Hindlimb muscle (tissue), 1 donor: ENCODE data around the gene CHST15. TPM values are rescaled to one million over a fixed set of nuclear protein-coding genes. Genes with fewer than 3 reads are reported as not detected.

Experiments used
- DNase-seq: peaks from one replicate; pipeline ENCODE4 v3.0.0-alpha.2; 2013
- polyA plus RNA-seq: library from polyadenylated mRNA; unstranded; fragments of 120-200 nt; gene quantifications from one replicate; pipeline ENCODE4 v1.2.1, GENCODE V29; 2013; ENCODE audit not compliant: insufficient read length

Gene CHST15
- polyA plus RNA-seq, 1 donor, result 15.3 TPM

DNA sequence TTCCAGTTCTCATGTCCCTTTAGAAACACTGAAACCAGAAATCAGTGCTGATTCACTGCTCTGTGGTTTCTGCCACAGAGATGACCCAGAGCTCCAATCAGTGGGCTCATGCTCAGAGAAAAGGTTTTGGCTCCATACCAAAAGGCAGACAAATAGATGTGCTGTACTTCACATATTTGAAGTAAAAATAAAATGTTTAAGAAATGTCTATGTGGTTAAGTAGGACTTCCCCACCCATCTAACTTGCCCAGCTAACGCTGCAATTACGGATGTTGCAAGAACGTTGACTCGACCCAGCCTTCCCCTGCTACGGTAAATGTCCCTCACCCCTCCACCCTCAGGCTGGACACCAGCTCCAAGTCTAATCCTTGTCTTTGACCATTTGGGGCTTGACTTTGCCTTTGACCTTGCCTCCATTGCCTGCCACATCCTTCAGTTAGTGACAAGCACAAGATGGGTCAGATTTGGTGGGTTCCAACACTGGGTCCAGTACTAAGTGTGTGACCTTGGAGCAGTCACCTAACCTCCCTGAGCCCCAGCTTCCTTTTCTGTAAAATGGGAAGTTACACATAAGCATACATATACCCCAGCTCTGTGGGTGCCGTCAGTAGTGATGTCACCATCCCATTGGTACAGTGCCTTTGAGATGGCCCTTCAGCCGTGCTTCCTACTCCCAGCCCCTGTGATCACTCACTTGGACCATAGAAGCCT, 95.8 kb downstream of the CHST15 start:
- no peak for DNase-seq

DNA sequence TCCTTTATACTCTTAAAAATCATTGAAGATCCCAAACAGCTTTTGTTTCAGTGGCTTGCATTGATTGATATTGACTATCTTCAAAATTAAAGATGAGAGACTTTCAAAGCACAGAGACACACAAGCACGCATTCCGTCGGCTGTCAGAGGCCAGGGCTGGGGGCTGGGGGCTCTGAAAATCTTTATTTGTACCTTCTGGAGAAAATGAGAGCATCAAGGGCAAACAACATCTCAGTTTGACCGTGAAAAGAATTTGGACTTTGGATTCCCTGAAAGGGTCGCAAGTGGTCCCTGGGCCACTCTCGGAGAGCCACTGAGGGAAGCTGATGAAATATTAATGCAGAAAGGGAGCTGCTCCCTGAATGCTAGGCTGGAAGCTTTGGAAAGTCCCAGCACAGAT, 96.4 kb downstream of the CHST15 start:
- DNase-seq, result no peak

GRCh38 chr10:123996302-123996701, 97.1 kb downstream of the CHST15 start:
- no peak for DNase-seq

GRCh38 chr10:123995461-123996131, 97.8 kb downstream of the CHST15 start:
- peak; percentile 51 for DNase-seq

GRCh38 chr10:123995082-123995460, 98.3 kb downstream of the CHST15 start:
- no peak for DNase-seq

GRCh38 chr10:123994417-123995081, 98.8 kb downstream of the CHST15 start:
- DNase-seq, result peak; percentile 87

DNA sequence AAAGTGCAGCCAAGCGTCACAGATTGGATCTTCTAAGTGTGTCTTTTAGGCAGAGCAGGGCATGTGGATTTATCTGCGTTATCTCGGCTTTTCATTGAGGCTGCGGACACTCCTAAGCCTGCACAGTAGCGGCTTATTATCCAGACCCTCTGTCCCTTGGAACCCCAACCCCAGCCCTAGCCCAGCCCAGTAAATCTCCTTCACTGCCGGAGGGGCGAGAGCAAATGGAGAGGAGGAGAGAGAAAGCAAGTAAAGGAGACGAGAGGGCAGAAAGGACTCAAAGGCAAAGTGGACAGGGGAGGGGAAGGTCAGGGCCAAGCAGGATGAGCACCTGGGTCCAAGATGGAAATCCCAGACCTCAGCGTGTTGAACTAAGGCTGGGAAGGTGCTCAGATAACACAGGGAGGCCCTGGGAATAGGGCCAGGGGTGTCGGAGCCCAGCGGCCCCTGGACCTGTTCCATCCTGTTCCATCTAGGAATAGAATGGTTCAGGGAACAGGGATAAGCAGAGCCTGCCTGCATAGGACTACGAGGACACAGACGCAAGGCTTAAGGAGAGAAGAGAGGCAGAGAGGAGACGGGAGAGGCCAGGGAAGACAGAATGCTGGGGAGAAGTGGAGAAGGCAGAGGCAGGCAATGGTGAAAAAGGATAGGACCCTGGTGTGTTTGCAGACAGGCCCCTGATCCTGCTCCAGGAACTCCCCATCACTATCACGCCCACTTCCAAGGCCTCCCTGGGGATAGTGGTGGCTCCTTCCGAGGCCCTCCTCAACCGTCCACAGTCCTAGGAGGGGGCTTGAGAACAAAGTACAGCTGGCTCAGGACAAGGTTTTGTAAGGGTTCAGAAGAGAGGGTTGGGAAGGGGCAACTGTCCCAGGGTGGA, 99.6 kb downstream of the CHST15 start:
- DNase-seq, result no peak

GRCh38 chr10:123991611-123992570, 101.5 kb downstream of the CHST15 start:
- DNase-seq, result no peak

DNA sequence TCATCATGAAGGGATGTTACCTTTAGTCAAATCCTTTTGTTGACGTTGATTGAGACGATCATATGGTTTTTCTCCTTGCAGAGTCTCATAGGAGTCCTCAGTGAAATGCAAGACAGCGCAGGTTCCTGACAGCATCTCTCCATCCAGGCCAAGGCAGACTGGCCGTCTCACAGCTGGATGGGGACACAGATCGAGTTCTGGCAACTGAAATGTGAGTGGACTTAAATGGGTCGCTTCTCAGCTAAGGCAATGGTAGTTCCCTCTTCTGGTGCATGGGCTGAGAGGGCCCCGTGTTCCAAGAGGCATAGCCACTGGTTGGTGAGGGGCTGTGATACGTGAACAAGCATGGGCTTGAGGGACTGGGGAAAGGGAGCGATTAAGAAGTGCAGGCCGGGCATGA, 102.5 kb downstream of the CHST15 start:
- no peak for DNase-seq

GRCh38 chr10:123988694-123989093, 104.7 kb downstream of the CHST15 start:
- DNase-seq, result no peak

DNA sequence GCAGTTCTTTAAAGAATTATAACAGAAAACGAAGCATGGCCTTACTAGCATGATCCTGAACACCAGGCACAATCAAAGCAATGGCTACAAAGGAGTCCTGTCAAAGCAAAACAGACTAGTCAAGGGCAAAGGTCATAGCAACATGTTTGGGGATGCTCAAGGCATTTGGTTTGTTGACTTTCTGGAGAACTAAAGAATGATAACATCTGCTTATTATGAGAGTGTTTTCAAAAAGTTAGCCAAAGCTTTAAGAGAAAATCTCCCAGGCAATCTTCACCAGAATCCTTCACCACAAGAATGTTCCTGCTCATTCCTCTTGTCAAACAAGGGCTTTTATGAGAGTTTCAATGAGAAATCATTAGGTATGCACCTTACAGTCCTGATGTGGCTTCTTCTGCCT, 106.7 kb downstream of the CHST15 start:
- no peak for DNase-seq

- no peak for DNase-seq
Observed at GRCh38 chr10:123974406-123974805, 119.0 kb downstream of the CHST15 start.

DNA sequence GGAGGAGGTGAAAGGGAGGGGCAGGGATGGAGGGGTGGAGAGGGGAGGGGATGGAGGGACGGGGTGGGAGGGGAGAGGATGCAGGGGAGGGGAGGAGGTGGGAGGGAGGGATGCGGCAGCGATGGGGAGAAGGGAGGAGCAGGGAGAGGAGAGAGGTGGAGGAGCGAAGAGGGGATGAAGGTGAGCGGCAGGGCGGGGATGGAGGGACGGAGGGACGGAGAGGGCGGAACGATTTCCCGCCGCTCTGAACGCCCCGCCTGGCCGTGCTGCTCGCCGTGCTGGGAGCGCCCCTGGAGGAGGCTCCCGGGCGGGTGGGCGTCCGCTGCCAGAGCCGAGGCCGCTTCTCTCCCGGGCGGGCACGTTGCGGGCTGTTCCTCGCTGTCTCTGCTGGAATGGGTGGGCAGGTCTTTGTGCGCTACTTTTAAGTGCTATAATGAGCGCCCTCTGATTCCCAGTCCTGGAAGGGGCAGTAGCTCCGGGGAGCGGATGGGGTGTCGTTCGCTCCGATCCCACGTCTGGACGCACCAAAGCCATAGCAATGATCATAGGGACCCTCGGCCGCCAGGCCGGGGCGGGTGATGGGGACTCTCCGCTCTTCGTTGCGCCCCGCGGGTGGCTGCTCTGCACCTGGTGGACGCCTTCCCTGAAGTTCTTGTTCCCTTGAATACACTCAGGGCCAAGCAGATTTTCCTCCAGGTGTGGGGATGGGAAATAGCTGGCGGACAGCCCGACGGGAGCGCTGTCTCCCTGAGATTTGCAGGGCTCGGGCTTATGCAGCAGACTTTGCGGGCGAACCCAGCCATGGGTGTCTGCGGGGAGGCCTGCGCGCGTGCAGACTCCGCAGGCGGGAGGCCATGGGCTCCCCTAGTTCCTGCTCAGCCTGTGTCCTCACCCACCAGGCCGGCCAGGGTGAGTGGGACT, 120.7 kb downstream of the CHST15 start:
- DNase-seq, result no peak

GRCh38 chr10:123970927-123971286, 122.5 kb downstream of the CHST15 start:
- no peak for DNase-seq

DNA sequence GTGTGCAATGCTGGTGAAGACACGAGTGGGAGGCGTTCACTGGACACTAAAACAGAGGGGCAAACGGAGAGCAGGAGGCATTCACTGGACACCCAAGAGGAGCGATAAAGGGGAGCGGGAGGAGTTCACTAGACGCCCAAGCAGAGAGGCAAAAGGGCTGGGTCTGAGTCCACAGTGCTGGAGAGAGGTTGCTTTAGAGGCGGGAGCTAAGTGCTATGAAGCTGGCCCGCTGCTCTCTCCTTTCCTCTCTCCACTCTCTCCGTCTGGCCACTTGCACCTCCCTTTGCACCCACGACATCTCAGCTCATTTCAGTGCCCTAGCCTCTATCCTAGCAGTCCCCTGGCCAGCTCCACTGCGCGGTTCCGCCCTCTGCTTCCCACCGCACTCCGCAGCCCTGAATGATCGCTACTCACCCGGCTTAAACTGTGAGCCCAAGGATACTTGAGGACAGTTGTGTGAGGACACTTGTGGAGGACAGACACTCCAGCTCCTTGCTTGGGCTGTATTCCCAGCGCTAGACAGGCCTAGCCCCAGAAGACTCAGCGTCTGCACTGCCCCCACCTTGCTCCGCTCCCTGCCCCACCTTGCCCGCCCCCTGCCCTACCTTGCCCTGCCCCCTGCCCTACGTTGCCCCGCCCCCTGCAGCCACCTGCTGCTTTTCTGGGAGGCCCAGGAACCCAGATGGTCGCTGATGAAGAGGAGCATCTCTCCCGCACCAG, 123.0 kb downstream of the CHST15 start:
- DNase-seq, result no peak

DNA sequence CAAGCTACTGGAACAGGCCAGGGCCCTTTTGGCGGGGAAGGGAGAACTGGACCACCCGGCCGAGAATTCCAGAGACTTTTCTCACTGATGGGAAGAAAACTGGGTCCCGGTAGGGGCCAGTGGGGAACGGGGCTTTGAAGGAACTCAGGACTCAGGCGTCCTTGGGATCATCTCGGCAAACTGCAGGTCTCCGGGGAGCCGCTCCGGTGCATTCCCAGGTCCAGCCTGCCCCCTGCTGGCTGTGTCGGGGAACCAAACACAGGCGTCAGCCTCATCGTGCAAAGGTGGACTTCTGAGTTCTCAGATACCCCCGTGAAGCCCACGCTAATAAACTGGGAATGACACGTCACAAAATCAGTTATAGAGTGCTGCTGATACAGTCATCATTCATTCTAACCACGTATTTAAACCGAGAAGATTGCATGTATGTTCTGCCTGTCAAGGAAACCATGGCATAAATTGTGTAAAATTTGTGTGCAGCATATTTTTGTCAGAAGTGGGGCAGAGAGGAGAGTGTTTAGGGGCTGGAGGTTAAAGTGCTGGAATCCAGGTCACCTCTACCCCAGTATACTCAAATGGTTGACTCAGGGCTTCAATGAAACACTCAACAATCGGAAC, 125.7 kb downstream of the CHST15 start:
- peak; percentile 63 for DNase-seq

DNA sequence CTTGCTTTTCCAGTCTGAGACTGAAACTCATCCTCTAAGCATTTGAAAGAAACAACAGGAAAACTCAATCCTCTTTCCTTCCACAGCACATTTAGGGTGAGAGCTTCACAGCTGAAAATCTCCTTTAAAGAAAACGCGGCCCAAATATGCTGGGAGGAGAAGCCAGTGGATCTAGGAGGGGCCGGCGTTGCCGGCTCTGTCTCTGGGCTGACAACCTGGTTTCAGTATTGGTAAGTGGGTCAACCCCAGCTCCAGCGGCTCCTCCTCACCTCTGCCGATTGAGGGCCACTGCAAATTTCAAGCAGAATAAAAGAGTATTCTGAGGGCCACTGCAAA, 126.5 kb downstream of the CHST15 start:
- DNase-seq, result no peak

- no peak for DNase-seq
Observed at GRCh38 chr10:123965973-123966895, 127.2 kb downstream of the CHST15 start.
